Measurements from ENCODE around the gene HMGXB3.

The HMGXB3 gene

DNA sequence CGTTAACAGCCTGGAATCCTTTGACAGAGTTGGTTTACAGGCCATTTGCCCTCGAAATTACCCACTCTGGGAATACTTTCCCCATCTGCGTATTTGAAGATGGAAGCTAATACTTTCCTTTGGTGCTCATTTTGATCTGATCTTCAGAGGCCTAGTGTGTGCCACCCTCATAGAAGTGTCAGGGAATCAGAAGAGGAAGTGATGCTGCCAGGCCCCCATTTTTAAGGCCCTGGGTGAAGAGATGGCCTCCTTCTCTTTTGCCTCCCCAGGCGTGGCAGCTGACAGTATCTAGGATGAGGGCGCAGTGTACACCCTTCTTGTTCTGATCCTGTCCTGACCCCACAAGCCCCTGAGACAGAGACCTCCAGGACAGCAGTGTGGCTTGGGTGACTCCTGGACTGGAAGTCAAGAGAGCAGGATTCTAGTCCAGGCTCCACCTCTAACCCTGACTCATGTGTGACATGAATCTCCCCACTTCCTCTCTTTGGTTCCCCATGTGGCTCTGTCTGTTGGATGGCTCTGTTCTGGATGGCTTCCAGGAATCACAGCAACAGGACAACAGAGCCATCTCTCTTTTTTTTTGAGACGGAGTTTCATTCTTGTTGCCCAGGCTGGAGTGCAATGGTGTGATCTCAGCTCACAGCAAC lies 58.1 kb downstream of the HMGXB3 start:
- Histone ChIP-seq H3K4me3 (ENCODE audit: insufficient read depth, low read depth, low read length) (no peak overlapping the region), H3K27me3 (ENCODE audit: control insufficient read depth, insufficient read depth, low read length, poor library complexity, severe bottlenecking) (no peaks in the 10 kb centered on the region), H3K36me3 (ENCODE audit: control insufficient read depth, insufficient read depth, low read length) (peaks cover 7% of the 10 kb centered on the region), H3K9me3 (ENCODE audit: control insufficient read depth, low read length) (no peaks in the 10 kb centered on the region), H3K4me1 (ENCODE audit: control insufficient read depth, insufficient read depth, low read length) (no peaks in the 10 kb centered on the region), H3K27ac (ENCODE audit: insufficient read depth, low read depth, low read length, poor library complexity, severe bottlenecking) (no peak overlapping the region)
- 93 to 96% methylated on average over 6 of the region's 6 CpGs for WGBS, 2 experiments

DNA sequence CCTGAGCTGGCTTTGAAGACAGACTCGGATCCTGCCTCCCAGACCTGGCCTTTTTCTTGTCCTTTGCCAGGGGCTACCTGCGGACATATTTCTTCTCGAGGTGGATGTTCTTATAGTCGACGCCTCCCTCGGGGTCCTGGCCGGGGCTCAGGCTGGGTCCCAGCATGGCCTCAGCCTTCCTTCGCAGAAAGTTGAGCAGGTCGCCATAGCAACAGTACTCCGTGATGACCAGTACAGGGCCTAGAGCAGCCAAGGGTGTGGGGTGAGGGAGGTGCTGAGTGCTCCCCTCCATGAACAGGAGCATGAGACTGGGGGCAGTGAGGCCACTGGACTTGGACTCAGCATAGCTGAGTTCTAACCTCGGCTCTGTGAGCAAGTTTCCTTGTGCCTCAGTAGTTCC lies 59.1 kb downstream of the HMGXB3 start:
- WGBS, 2 experiments, result 93 to 94% methylated on average over 11 of the region's 11 CpGs
- H3K27ac ChIP-seq (ENCODE audit: insufficient read depth, low read depth, low read length, poor library complexity, severe bottlenecking), result no peak overlapping the region

DNA sequence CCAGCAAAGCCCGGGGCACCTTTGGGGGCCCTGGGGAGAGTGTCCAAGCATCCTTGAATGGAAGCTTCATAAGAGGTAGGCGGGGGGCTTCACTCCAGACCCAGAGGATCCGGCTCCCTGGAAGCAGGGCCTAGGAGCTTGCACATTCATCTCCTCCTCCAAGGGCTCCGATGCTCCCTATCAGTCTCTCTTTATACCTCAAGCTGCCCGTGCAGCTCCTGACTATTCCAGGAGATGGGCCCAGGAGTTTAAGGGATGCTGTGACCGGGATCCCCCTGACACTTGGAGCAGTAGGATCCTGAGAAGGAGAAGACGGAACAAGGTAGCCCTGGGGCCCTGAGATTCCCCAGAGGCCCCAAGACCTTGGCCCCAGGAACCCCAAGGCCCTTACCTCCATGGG lies 59.9 kb downstream of the HMGXB3 start:
- no peak overlapping the region for H3K27ac ChIP-seq (ENCODE audit: insufficient read depth, low read depth, low read length, poor library complexity, severe bottlenecking)
- no peaks in the 10 kb centered on the region for H3K9me3 ChIP-seq (ENCODE audit: control insufficient read depth, low read length)
- WGBS, 2 experiments, result 79 to 82% methylated on average over 7 of the region's 7 CpGs
- H3K36me3 ChIP-seq (ENCODE audit: control insufficient read depth, insufficient read depth, low read length), result no peaks in the 10 kb centered on the region
- peaks cover 8% of the 10 kb centered on the region for H3K4me1 ChIP-seq (ENCODE audit: control insufficient read depth, insufficient read depth, low read length)
- no peaks in the 10 kb centered on the region for H3K27me3 ChIP-seq (ENCODE audit: control insufficient read depth, insufficient read depth, low read length, poor library complexity, severe bottlenecking)
- H3K4me3 ChIP-seq (ENCODE audit: insufficient read depth, low read depth, low read length), result no peak overlapping the region

More for the DNA sequence above, 59.1 kb downstream of the HMGXB3 start:
- peaks cover 6% of the 10 kb centered on the region for H3K4me1 ChIP-seq (ENCODE audit: control insufficient read depth, insufficient read depth, low read length)
- H3K27me3 ChIP-seq (ENCODE audit: control insufficient read depth, insufficient read depth, low read length, poor library complexity, severe bottlenecking), result no peaks in the 10 kb centered on the region
- H3K4me3 ChIP-seq (ENCODE audit: insufficient read depth, low read depth, low read length), result no peak overlapping the region
- H3K9me3 ChIP-seq (ENCODE audit: control insufficient read depth, low read length), result no peaks in the 10 kb centered on the region
- H3K36me3 ChIP-seq (ENCODE audit: control insufficient read depth, insufficient read depth, low read length), result no peaks in the 10 kb centered on the region

DNA sequence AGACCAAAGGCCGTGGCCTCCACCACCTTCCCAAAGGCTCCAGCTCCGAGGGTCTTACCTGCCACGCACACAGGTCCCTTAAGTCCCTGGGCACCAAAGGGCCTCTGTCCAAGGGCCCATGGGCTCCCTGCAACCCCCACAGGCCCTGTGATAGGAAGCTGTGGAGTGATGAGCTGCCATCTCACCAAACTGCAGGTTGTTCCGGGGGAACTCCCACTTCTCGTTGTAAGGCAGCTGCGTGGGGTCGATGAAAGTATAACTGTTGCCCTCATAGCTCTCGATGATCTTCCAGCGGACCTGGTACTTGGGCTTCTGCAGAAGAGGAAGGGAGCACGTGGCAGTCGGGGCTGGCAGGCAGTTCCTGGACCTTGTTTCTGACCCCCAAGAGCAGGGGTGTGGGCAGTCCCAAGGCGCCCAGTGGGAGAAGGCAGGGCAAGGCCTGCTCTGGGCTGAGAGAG lies 61.0 kb downstream of the HMGXB3 start:
- Histone ChIP-seq H3K4me1 (ENCODE audit: control insufficient read depth, insufficient read depth, low read length) (peaks cover 8% of the 10 kb centered on the region), H3K4me3 (ENCODE audit: insufficient read depth, low read depth, low read length) (no peak overlapping the region), H3K36me3 (ENCODE audit: control insufficient read depth, insufficient read depth, low read length) (no peaks in the 10 kb centered on the region), H3K27ac (ENCODE audit: insufficient read depth, low read depth, low read length, poor library complexity, severe bottlenecking) (no peak overlapping the region), H3K9me3 (ENCODE audit: control insufficient read depth, low read length) (no peaks in the 10 kb centered on the region), H3K27me3 (ENCODE audit: control insufficient read depth, insufficient read depth, low read length, poor library complexity, severe bottlenecking) (no peaks in the 10 kb centered on the region)
- WGBS, 2 experiments, result 94 to 96% methylated on average over 12 of the region's 12 CpGs

DNA sequence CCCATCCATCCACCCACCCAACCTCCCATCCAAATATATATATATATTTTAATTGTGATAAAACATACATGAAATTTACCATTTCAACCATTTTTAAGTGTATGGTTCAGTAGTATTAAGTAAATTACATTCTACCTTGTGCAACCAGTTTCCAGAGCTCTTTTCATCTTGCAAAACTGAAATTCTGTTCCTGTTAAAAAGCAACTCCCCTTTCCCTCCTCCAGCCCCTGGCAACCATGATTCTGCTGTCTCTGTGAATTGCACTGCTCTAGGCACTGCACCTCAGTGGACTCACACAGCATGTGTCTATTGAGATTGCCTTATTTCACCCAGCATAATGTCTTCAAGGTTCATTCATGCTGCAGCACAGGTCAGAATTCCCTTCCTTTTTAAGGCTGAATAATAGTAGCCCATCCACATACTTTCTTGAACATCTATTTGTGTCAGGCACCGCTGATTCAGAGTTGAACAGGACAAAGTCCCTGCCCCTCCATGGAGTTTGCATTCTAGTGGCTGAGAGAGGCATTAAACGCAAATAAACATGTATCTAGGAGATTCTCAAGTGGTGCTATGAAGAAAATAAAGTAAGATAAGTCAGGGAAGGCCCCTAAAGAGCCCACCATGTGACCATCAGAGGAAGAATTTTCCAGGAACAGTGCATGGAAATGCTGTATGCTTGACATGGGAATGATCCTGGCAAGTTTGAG lies 61.8 kb downstream of the HMGXB3 start:
- H3K9me3 ChIP-seq (ENCODE audit: control insufficient read depth, low read length), result no peaks in the 10 kb centered on the region
- H3K27ac ChIP-seq (ENCODE audit: insufficient read depth, low read depth, low read length, poor library complexity, severe bottlenecking), result no peak overlapping the region
- H3K36me3 ChIP-seq (ENCODE audit: control insufficient read depth, insufficient read depth, low read length), result no peaks in the 10 kb centered on the region
- H3K4me1 ChIP-seq (ENCODE audit: control insufficient read depth, insufficient read depth, low read length), result peaks cover 8% of the 10 kb centered on the region
- 93 to 98% methylated on average over 2 of the region's 2 CpGs for WGBS, 2 experiments
- H3K4me3 ChIP-seq (ENCODE audit: insufficient read depth, low read depth, low read length), result no peak overlapping the region
- no peaks in the 10 kb centered on the region for H3K27me3 ChIP-seq (ENCODE audit: control insufficient read depth, insufficient read depth, low read length, poor library complexity, severe bottlenecking)

DNA sequence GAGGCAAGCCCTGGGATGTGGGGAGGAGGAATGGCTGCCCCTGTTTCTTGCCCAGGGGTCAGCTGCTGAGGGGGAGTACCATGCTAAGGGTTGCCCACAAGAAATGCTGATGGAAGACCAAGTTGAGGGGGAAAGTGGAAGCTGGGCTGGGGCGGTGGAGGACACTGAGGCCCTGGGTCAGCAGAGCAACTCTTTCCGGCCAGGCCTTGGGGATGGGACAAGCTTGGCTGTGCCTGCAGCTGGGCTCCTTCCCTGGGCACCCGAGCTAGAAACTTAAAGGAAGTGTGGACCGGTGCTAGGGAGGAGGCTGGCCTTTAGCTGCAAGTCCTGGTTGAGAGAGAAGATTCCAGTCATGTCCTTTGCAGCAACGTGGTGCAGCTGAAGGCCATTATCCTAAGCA lies 63.1 kb downstream of the HMGXB3 start:
- H3K4me1 ChIP-seq (ENCODE audit: control insufficient read depth, insufficient read depth, low read length), result peaks cover 8% of the 10 kb centered on the region
- WGBS, 2 experiments, result 95 to 96% methylated on average over 5 of the region's 5 CpGs
- no peaks in the 10 kb centered on the region for H3K27me3 ChIP-seq (ENCODE audit: control insufficient read depth, insufficient read depth, low read length, poor library complexity, severe bottlenecking)
- H3K4me3 ChIP-seq (ENCODE audit: insufficient read depth, low read depth, low read length), result no peak overlapping the region
- H3K27ac ChIP-seq (ENCODE audit: insufficient read depth, low read depth, low read length, poor library complexity, severe bottlenecking), result no peak overlapping the region
- no peaks in the 10 kb centered on the region for H3K36me3 ChIP-seq (ENCODE audit: control insufficient read depth, insufficient read depth, low read length)
- H3K9me3 ChIP-seq (ENCODE audit: control insufficient read depth, low read length), result no peaks in the 10 kb centered on the region

DNA sequence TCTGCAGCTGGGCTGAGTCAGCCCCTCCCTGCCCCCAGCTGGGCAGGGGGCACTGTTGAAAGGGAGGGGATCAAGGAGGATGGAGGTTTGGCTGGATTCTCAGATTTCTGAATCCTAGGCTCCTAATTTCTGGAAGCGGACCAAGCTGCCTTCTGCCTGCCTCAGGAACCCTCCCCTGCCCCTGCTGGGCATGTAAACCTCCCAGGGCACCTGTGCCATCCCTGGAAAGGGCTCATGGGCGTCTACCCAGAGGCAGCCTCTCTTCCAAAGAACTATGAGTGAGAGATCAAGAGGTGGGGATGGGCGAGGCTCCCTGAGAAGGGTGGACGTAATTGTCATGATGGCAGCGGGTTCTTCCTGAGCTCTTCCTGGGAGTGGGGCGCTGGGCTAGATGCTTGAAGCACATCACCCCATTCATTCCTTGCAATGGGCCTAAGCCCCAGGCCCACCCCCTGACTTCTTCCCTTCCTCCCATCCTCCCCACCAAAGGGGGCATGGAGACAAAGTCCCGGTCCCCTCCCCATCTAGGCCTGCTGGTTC lies 64.2 kb downstream of the HMGXB3 start:
- Histone ChIP-seq H3K36me3 (ENCODE audit: control insufficient read depth, insufficient read depth, low read length) (no peaks in the 10 kb centered on the region), H3K4me3 (ENCODE audit: insufficient read depth, low read depth, low read length) (no peak overlapping the region), H3K9me3 (ENCODE audit: control insufficient read depth, low read length) (no peaks in the 10 kb centered on the region), H3K4me1 (ENCODE audit: control insufficient read depth, insufficient read depth, low read length) (peaks cover 8% of the 10 kb centered on the region), H3K27me3 (ENCODE audit: control insufficient read depth, insufficient read depth, low read length, poor library complexity, severe bottlenecking) (no peaks in the 10 kb centered on the region), H3K27ac (ENCODE audit: insufficient read depth, low read depth, low read length, poor library complexity, severe bottlenecking) (no peak overlapping the region)
- WGBS, 2 experiments, result 87 to 90% methylated on average over 7 of the region's 7 CpGs

DNA sequence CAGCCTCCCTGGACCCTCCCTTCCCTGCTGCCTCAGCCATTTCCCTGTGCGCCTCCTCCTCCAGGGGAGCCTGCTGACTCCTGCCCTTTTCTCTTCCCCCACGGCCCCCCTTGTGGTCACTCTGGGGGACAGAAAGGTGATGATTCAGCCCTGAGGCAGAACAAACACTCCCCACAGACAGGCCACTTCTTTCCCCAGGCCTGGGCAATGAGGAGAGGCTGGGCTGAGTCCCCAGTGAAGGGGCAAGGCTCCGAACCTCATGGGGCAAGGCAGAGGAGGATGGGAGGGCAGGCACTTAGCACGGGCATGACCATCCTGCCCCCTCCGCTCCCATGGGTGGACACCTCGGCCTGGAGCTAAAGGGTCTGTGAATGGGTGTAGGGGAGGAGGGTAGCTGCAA lies 64.8 kb downstream of the HMGXB3 start:
- Histone ChIP-seq H3K27me3 (ENCODE audit: control insufficient read depth, insufficient read depth, low read length, poor library complexity, severe bottlenecking) (no peaks in the 10 kb centered on the region), H3K4me1 (ENCODE audit: control insufficient read depth, insufficient read depth, low read length) (peaks cover 8% of the 10 kb centered on the region), H3K27ac (ENCODE audit: insufficient read depth, low read depth, low read length, poor library complexity, severe bottlenecking) (no peak overlapping the region), H3K36me3 (ENCODE audit: control insufficient read depth, insufficient read depth, low read length) (no peaks in the 10 kb centered on the region), H3K9me3 (ENCODE audit: control insufficient read depth, low read length) (no peaks in the 10 kb centered on the region), H3K4me3 (ENCODE audit: insufficient read depth, low read depth, low read length) (no peak overlapping the region)
- WGBS, 2 experiments, result 83 to 84% methylated on average over 6 of the region's 6 CpGs

DNA sequence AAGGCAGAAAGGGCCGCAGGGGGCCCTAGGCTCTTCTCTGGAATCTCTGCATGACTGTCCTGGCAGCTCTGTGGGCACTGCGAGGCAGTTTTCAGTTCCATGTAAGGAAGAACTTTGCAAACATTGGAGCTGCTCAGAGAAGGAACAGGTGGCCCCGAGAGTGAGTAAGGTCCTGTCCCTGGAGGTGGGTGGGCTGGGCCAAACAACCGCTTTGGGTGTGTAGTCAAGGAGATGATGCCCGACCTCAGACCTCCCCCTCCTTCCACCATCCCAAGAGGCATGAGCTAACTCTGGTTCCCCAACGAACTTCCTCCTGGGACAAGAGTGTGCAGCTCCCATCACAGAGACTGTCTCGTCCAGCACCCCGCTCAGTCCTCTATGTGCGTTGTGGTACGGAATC lies 65.3 kb downstream of the HMGXB3 start:
- no peak overlapping the region for H3K4me3 ChIP-seq (ENCODE audit: insufficient read depth, low read depth, low read length)
- no peaks in the 10 kb centered on the region for H3K36me3 ChIP-seq (ENCODE audit: control insufficient read depth, insufficient read depth, low read length)
- H3K27me3 ChIP-seq (ENCODE audit: control insufficient read depth, insufficient read depth, low read length, poor library complexity, severe bottlenecking), result no peaks in the 10 kb centered on the region
- WGBS, 2 experiments, result 87 to 88% methylated on average over 10 of the region's 10 CpGs
- H3K4me1 ChIP-seq (ENCODE audit: control insufficient read depth, insufficient read depth, low read length), result peaks cover 8% of the 10 kb centered on the region
- H3K27ac ChIP-seq (ENCODE audit: insufficient read depth, low read depth, low read length, poor library complexity, severe bottlenecking), result no peak overlapping the region
- no peaks in the 10 kb centered on the region for H3K9me3 ChIP-seq (ENCODE audit: control insufficient read depth, low read length)

DNA sequence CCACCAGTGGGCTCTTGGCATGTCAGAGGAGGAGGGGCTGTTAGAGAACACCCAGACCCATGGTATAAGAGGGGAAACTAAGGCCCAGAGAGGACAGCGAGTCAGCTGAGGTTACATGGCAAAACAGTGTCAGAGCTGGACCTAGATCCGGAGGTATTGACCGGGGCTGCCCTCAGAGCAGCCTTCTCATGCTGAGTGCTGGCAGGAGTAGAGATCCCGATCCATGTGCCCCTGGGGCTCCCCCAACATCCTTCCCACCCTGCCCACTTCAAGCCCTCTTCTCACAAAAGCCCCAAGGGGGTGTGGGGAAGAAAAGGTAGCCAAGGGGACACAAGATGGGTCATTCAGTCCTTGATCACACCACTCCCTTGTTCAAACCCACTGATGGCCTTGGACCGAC lies 65.9 kb downstream of the HMGXB3 start:
- Histone ChIP-seq H3K27ac (ENCODE audit: insufficient read depth, low read depth, low read length, poor library complexity, severe bottlenecking) (no peak overlapping the region), H3K27me3 (ENCODE audit: control insufficient read depth, insufficient read depth, low read length, poor library complexity, severe bottlenecking) (no peaks in the 10 kb centered on the region), H3K4me1 (ENCODE audit: control insufficient read depth, insufficient read depth, low read length) (peaks cover 8% of the 10 kb centered on the region), H3K4me3 (ENCODE audit: insufficient read depth, low read depth, low read length) (no peak overlapping the region), H3K36me3 (ENCODE audit: control insufficient read depth, insufficient read depth, low read length) (no peaks in the 10 kb centered on the region), H3K9me3 (ENCODE audit: control insufficient read depth, low read length) (no peaks in the 10 kb centered on the region)
- 90 to 94% methylated on average over 5 of the region's 5 CpGs for WGBS, 2 experiments

Data from ectodermal cell (in vitro differentiated cells).